Measurements from ENCODE around the gene METTL1.

DNA sequence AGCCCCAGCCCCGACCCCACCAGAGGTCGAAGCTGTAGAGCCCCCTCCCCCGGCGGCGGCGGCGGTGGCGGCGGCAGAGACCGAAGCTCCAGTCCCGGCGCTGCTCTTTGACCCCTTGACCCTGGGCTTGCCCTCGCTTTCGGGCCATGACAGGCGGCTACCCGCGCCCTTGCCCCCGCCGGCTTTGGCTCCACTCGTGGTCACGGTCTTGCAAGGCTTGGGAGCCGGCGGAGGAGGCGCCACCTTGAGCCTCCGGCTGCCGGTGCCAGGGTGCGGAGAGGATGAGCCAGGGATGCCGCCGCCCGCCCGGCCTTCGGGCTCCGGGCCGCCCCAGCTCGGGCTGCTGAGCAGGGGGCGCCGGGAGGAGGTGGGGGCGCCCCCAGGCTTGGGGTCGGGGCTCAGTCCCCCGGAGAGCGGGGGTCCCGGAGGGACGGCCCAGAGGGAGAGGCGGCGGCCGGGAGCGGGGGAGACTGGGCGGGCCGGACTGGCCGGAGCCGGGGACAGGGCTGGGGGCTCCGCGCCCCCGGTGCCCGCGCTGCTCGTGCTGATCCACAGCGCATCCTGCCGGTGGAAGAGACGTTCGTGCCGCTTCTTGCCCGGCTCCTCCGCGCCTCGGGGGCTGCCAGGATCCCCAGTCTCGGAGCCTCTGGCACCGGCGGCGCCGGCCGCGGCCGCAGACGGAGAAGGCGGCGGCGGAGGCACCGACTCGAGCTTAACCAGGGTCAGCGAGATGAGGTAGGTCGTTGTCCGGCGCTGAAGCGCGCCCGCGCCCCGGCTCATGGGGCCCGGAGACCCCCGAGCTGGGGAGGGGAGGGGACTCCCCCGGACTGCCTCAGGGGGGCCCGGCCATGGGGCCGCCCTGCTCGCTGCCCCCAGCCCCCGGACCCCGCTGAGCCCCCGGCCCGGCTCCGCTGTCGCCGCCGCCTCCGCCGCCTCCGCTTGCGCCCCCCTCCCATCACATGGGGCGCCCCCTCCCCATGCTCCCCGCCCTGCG lies 34.1 kb downstream of the METTL1 start:
- TF ChIP-seq POLR2AphosphoS5 (IDR thresholded peaks at IDR 0.05; ENCODE audit: low read depth, low read length), result no peak
- no peak for TF ChIP-seq POLR2A (IDR thresholded peaks at IDR 0.05; ENCODE audit: low read depth, low read length)
